Islet precursor cell (in vitro differentiated cells): ENCODE data around the gene IFT122.

Experiments used
- DNase-seq: peaks from one replicate; pipeline ENCODE4 v3.0.0-alpha.2; 2018

Gene IFT122

GRCh38 chr3:129519896-129520715, 80.1 kb downstream of the IFT122 start:
- DNase-seq = no peak

- no peak for DNase-seq
These were observed 80.9 kb downstream of the IFT122 start for GRCh38 chr3:129520960-129521359.

DNA sequence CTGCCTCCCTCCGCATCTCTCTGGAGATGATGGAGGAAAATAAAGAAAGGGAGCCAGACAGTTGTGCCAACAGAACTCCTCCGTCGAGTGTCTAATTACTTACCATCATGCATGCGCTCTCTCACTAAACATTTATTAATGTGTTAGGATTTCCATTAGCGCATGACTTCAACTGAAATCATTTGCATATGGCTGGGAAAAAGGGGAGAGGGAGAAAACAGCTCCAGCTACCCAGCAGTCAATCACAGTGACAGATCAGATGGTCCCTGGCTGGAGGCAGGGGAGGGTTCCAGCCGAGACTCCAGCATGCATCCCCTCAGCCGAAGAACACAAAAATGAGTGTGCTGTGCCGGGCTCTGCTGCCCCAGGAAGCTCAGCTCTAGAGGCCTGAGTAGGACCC, 81.6 kb downstream of the IFT122 start:
- DNase-seq = no peak

DNA sequence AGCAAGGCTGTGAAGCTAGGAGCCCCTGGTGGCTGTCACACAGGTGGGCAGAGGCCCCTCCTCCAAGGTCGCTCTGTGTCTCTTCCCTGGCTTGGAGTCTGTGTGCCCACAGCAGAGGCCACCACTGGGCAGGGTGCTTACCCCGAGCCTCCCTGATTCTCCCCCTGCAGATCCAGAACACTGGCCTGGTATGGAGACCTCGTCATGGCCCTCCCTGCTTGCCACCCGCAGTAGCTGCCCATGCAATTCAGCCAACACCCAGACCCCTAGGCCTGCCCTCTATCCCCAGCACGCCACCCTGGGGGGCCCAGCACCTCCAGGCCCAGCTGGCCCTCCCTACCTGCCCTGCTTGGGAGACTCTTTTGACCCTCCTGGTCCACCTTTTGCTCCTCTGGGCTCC, 82.9 kb downstream of the IFT122 start:
- no peak for DNase-seq

DNA sequence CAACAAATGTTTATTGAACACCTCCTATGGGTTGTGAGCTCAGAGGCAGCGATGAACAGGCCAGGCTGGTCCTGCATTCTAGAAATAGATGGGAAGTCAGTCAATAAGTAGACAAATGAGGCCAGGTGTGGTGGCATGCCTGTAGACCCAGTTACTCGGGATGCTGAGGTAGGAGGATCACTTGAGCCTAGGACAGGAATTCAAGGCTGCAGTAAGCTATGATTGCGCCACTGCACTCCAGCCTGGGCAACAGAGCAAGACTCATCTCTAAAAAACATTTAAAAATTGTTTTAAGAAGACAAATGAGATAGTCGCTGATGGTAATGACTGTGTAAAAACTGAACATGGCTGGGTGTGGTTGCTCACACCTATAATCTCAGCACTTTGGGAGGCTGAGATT, 84.1 kb downstream of the IFT122 start:
- no peak for DNase-seq

GRCh38 chr3:129525341-129525968, 85.4 kb downstream of the IFT122 start:
- no peak for DNase-seq

DNA sequence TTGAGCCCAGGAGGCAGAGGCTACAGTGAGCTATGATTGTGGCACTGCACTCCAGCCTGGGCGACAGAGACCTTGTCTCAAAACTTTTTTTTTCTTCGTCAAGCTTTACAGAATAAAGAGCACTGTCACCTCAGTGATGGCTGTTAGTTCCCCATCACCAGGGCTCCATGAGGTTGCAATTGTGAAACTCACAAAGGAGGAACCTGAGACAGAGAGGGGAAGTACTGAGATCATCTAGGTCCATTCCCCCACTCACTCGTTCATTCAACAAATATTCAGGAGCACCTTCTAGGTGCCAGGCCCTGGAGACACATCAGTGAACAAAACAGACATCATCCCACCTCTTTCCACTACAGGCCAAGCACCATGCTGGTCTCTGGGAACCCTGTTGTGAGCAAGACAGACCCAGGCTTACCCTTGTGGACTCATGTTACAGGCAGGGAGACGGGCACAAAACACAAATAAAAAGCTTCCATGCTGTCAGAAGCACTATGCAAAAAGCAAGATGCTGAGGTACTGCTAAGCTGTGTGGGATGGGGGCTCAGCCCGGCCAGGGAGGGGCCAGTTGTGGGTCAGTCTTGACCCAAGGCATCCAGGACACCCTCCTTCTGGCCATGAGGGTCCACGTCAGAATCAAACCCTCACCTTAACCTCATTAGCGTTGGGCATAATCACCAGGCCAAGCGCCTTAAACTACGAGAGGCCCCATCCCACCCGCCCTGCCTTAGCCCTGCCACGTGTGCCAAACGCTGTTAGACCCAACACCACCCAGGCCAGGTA, 86.3 kb downstream of the IFT122 start:
- no peak for DNase-seq

GRCh38 chr3:129527262-129527661, 87.2 kb downstream of the IFT122 start:
- DNase-seq = no peak

- DNase-seq = no peak
These were observed 88.6 kb downstream of the IFT122 start, which contains the start of gene RHO for GRCh38 chr3:129528589-129529100. TSS of gene RHO (plus strand) at chr3:129528639. CDS start at chr3:129528734, 95 bp downstream.

DNA sequence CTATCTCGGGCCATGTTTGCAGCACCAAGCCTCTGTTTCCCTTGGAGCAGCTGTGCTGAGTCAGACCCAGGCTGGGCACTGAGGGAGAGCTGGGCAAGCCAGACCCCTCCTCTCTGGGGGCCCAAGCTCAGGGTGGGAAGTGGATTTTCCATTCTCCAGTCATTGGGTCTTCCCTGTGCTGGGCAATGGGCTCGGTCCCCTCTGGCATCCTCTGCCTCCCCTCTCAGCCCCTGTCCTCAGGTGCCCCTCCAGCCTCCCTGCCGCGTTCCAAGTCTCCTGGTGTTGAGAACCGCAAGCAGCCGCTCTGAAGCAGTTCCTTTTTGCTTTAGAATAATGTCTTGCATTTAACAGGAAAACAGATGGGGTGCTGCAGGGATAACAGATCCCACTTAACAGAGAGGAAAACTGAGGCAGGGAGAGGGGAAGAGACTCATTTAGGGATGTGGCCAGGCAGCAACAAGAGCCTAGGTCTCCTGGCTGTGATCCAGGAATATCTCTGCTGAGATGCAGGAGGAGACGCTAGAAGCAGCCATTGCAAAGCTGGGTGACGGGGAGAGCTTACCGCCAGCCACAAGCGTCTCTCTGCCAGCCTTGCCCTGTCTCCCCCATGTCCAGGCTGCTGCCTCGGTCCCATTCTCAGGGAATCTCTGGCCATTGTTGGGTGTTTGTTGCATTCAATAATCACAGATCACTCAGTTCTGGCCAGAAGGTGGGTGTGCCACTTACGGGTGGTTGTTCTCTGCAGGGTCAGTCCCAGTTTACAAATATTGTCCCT, 89.6 kb downstream of the IFT122 start:
- no peak for DNase-seq

GRCh38 chr3:129530251-129530791, 90.3 kb downstream of the IFT122 start:
- no peak for DNase-seq

GRCh38 chr3:129530821-129531220, 90.8 kb downstream of the IFT122 start:
- DNase-seq = no peak

- no peak for DNase-seq
These were observed 91.7 kb downstream of the IFT122 start for GRCh38 chr3:129531699-129532098.

- DNase-seq = no peak
These were observed 92.2 kb downstream of the IFT122 start for GRCh38 chr3:129532261-129532660.

DNA sequence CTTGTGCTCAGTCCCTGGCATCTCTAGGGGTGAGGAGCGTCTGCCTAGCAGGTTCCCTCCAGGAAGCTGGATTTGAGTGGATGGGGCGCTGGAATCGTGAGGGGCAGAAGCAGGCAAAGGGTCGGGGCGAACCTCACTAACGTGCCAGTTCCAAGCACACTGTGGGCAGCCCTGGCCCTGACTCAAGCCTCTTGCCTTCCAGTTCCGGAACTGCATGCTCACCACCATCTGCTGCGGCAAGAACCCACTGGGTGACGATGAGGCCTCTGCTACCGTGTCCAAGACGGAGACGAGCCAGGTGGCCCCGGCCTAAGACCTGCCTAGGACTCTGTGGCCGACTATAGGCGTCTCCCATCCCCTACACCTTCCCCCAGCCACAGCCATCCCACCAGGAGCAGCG, 93.4 kb downstream of the IFT122 start:
- DNase-seq = no peak

DNA sequence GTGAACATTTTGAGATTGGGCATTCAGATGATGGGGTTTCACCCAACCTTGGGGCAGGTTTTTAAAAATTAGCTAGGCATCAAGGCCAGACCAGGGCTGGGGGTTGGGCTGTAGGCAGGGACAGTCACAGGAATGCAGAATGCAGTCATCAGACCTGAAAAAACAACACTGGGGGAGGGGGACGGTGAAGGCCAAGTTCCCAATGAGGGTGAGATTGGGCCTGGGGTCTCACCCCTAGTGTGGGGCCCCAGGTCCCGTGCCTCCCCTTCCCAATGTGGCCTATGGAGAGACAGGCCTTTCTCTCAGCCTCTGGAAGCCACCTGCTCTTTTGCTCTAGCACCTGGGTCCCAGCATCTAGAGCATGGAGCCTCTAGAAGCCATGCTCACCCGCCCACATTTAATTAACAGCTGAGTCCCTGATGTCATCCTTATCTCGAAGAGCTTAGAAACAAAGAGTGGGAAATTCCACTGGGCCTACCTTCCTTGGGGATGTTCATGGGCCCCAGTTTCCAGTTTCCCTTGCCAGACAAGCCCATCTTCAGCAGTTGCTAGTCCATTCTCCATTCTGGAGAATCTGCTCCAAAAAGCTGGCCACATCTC, 94.5 kb downstream of the IFT122 start:
- peak; percentile 72 for DNase-seq

GRCh38 chr3:129535075-129535474, 95.1 kb downstream of the IFT122 start:
- no peak for DNase-seq

DNA sequence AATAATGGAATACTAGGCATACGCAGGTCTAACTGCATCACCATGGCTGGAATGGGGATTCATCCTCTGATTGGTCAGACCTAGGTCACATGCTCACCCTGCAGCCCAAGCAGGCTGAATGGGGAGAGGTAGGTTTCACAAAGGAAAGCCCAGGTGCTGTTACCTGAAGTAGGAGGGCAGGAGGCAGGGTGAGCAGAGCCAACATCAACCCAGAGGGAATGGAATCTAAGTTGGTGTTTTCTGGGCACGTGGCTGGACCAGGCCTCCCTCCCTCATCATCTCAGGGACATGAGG, 96.3 kb downstream of the IFT122 start:
- DNase-seq = no peak

GRCh38 chr3:129536804-129537203, 96.8 kb downstream of the IFT122 start:
- no peak for DNase-seq

DNA sequence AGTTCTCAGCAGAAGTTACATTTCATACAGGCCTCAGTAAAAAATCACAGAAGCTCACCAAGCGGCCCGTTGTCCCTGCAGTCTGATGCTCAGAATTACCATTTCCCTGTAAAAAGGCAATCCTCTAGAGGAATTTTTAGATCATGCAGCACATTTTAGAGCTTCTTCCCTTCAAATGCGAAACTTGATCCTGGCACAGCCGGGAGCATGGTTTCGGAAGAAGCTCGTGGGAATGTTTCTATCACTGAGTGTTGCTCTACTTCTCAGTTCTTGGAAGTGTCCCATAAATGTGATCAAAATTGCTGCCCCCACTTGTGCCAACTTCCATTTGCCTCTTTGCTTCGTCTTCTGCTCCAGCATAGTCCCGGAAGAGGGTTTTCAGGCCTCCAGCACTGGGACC, 99.2 kb downstream of the IFT122 start:
- no peak for DNase-seq

DNA sequence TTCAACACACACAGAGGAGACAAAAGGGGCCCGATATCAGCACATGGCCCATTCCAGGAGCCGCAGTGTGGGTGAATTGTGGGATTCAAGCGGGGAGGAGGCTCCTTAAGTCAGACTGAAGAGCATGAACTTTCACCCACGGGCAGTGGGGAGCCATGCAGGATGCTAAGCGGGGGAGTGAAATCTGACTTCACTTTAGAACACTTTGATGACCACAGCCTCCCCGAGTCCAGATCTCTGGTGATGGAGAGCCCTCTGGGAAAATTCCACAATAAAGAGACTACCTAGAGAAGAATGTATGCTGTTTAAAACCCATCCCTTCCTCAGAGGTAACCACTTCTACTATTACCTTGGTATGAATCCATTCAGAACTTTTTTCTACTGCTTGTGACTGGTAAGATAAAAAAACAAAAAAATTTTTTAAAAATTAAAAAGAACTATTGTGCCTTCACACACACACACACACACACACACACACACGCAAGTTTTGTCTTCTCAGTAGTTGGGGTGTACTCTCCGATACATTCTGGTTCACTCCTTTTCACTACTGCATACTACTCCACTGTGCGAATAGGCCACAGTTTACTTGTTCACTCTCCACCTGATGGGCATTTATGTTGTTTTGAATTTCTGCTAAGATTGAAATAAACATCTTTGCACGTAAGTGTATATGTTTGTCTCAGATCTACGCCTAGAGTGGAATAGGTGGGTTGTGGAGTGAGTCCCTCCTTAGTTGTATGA, 100.9 kb downstream of the IFT122 start:
- no peak for DNase-seq
